ENCODE results near the gene PAK4.

Gene PAK4

DNA sequence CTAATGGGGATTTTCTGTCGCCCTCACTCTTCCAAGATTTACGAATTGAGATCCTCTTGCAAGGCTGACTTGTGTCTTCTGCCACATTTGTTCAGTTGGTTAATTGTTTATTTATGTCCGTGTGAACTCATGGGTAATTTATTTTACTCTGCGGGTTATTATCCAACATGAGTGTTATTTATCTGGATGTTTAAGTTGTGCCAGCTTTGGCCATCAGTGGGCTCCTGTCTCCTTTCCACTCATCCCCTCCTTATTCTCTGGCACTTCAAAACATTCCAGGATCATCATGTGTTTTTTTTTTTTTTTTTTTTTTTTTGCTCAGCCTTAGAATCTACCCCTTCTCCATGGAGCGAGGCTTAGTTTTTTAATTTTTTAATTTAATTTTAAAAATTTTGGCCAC lies 22.4 kb upstream of the PAK4 start:
- TF ChIP-seq, protein P1, sequence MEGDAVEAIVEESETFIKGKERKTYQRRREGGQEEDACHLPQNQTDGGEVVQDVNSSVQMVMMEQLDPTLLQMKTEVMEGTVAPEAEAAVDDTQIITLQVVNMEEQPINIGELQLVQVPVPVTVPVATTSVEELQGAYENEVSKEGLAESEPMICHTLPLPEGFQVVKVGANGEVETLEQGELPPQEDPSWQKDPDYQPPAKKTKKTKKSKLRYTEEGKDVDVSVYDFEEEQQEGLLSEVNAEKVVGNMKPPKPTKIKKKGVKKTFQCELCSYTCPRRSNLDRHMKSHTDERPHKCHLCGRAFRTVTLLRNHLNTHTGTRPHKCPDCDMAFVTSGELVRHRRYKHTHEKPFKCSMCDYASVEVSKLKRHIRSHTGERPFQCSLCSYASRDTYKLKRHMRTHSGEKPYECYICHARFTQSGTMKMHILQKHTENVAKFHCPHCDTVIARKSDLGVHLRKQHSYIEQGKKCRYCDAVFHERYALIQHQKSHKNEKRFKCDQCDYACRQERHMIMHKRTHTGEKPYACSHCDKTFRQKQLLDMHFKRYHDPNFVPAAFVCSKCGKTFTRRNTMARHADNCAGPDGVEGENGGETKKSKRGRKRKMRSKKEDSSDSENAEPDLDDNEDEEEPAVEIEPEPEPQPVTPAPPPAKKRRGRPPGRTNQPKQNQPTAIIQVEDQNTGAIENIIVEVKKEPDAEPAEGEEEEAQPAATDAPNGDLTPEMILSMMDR (IDR thresholded peaks at IDR 0.05; ENCODE audit: borderline replicate concordance, insufficient read depth, low read depth, low read length) = no peak
- no peak overlapping the region for H3K4me3 ChIP-seq (ENCODE audit: low read depth, low read length)

DNA sequence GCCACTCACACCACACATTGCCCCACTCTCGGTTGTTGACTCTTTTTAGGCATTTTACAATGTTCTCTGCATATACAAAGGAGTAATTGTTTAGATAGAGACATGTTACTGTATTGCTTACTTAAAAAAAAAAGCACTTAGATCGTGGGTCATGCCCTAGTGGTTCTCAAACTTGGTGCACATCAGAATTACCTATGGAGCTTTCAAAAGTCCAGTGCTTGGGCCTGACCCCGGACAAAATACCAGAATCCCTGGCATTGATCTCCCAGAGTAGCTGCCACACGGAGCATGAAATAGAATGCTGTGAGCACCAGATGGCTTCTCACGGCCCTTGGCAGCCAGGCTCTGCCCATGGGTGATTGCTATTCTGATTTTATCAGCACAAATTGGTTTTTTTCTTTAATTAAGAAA lies 21.4 kb upstream of the PAK4 start:
- TF ChIP-seq, protein P1 (IDR thresholded peaks at IDR 0.05; ENCODE audit: borderline replicate concordance, insufficient read depth, low read depth, low read length) = no peak
- H3K4me3 ChIP-seq (ENCODE audit: low read depth, low read length) = no peak overlapping the region

DNA sequence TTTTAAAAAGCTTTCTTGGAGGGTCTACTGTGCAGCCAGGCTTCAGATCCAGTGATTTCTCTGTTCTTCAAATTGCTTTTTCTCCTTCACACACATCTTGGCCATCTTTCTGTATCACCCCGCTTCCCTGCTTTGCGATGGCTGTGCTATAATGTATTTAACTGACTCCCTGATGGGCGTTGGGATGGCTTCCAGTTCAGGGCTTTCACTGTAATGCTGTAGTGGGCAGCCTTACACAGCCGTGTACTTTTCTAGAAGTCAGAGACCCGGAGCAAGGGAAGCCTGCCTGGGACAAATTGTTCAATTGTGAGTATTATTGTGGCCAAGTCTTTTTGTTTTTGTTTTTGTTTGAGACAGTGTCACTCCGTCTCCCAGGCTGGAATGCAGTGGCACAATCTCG lies 19.4 kb upstream of the PAK4 start:
- TF ChIP-seq, protein P1 (IDR thresholded peaks at IDR 0.05; ENCODE audit: borderline replicate concordance, insufficient read depth, low read depth, low read length) = no peak
- H3K4me3 ChIP-seq (ENCODE audit: low read depth, low read length) = no peak overlapping the region

DNA sequence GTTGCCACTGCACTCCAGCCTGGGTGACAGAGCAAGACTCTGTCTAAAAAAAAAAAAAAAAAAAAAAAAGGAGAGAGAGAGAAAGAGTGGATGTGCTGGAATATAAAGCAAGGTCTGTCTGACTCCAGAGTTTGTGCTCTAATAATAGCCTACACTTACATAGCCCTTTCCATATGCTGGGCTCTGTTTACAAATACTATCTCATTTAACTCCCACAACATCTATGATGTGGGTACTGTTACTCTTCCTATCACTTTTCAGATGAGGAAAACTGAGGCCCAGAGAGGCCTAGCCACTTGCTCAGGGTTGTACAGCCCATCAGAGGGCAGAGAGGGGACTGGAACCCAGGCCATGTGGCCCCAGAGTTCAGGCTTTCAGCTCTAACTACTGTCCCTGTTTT lies 15.9 kb upstream of the PAK4 start:
- no peak overlapping the region for H3K4me3 ChIP-seq (ENCODE audit: low read depth, low read length)
- TF ChIP-seq, protein P1 (IDR thresholded peaks at IDR 0.05; ENCODE audit: borderline replicate concordance, insufficient read depth, low read depth, low read length) = no peak

DNA sequence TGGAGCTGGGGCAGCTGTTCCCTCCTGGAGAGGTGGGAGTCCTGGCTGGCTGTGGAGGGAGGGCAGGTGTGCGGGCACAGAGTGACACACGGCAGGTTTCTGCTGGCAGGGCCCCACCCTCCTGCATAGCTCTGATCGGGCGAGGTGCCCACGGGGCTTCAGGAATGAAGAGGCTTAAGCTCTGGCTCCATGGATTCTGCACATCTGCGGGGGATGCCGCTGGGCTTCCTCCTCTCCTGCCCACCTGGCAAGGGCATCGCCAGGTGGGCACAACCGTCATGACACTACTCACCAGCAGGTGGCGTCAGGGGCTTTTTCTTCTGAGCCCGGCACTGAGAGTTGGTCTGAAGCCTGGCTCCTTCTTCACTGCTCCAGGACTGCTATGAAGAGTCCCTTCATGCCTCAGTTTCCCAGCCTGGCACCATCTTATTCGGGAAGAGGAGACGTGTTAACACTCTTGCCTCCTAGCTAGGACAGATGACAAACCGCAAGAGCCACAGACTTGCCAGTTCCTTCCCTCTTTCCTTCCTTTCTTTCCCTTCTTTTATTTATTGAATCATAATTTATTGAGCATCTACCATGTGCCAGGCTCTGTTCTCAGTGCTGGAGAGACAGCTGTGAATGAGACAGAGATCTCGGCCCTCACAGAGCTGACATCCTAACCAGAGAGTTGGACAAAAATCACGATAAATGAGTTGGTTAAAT lies 15.2 kb upstream of the PAK4 start:
- H3K4me3 ChIP-seq (ENCODE audit: low read depth, low read length) = no peak overlapping the region
- TF ChIP-seq, protein P1 (IDR thresholded peaks at IDR 0.05; ENCODE audit: borderline replicate concordance, insufficient read depth, low read depth, low read length) = peak; percentile 83

DNA sequence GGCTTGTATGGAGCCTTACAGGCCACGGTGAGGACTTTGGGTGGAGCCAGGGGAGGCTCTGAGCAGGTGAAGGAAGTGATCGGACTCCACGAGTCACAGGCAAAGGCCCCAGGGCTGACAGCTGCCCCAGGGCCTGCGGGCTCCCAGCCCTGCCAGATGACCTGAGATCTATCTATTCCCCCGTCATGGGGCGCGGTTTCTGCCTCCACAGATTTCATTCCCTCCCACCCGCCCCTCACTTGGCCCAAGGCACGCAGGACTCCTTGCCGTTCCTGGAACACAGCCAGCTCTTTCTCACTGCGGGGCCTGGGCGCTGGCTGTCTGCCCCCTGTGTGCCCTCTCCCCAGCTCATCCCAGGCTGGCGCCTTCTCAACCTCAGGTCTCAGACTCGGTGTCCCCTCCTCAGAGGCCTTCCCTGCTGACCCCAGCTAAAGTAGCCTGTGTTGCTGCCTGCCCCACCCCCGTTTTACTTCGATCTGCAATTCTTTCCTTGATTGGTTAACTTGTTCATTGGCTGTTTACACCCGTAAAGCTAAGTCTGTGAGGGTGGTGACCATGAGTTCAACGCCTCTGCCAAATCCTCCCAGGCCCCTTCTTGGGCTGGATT lies 13.9 kb upstream of the PAK4 start:
- H3K4me3 ChIP-seq (ENCODE audit: low read depth, low read length) = no peak overlapping the region
- TF ChIP-seq, protein P1 (IDR thresholded peaks at IDR 0.05; ENCODE audit: borderline replicate concordance, insufficient read depth, low read depth, low read length) = no peak

DNA sequence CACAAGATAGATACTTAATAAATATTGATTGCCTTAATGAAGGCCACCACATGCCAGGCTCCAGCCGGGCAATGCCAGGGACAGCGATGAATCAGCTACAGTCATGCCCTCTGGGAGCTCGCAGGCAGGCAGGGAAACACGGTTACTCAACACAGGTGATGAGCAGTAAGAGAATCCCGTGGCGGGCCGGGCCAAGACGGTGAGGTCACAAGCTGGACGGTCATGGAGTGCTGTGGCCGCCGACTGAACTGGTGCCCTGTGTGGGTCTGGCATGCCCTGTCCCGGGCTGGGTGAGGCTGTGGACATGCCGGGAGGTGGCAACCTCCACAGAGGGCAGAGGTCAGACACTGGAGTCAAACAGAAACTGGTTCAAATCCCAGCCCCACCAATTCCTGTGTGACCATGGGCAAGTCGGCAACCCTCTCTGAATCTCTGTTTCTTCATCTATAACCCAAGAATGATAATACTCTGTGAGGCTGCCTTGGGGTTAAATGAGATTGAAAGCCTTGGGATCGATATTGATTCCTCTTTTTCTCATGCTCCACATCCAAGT lies 13.2 kb upstream of the PAK4 start:
- no peak overlapping the region for H3K4me3 ChIP-seq (ENCODE audit: low read depth, low read length)
- TF ChIP-seq, protein P1 (IDR thresholded peaks at IDR 0.05; ENCODE audit: borderline replicate concordance, insufficient read depth, low read depth, low read length) = no peak
